CD1c-positive myeloid dendritic cell (primary cell): Measurements from ENCODE around the gene RBM24.
A peak's percentile ranks its signal among the peaks of the same experiment; 100 is the strongest.

ENCODE experiments used
- DNase-seq: peaks from one replicate; pipeline ENCODE4 v3.0.0-alpha.2; 2016; ENCODE audit errors: extremely low spot score

The RBM24 gene

DNA sequence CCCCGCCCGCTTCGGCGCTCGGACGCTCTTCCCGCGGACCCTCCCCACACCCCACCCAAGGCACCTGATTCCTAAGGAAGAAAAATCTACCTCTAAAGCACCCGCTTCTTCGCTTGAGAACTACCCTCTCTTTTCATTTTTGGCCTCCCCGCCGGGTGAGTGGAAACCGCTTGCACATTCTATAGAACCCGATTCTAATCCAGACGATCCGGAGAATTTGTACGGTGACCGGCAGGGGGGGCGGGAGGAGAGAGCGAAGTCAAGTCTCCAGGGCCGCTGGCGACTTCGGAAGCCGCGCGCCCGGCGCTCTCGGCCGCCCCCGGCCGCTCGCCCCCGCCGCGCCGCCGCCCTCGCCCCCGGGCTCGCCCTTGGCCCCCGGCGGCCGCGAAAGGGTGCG is at the start of gene RBM24:
Gene RBM24, plus strand, starts transcription at position 262 of the 397 bp plus-strand sequence. CDS start 221 bp downstream, outside the sequence.
- DNase-seq, result peak; percentile 34

DNA sequence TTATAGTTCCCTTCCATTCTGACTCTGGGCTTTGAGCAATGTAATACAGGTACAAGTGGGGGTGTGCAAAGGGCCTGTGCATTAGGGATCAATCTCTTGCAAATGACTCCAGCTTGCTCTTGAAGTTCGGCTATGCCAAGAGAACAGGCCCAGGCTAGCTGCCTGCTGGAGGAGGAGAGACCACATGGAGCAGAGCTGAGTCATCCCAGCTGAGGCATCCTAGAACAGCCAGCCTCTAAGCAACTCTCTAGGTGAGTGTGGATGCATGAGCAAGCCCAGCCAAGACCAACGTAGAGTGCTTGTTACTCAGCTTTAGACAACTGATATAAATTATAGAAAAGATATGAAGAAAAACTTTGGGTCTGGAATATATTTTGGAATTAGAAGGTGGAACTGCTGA is 47.6 kb upstream of the RBM24 start:
- no peak for DNase-seq

DNA sequence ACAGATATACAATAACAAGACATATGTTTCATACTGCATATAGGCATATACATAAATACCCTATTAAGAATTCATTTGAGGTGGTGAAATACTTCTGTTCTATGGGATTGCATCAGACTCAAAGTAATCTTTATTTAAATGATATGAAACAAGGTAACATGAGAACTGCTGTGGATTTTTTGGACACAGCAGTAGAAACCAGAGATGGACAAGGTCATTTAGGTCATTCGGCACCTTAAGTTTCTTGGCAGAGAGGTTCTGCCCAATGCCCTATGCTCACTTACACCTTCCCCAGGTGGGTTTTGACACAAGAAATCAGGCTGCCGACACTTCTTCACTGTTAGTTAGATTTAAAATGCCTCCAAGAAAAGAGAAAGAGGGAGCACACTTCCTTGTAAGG is 43.9 kb upstream of the RBM24 start:
- DNase-seq, result no peak

DNA sequence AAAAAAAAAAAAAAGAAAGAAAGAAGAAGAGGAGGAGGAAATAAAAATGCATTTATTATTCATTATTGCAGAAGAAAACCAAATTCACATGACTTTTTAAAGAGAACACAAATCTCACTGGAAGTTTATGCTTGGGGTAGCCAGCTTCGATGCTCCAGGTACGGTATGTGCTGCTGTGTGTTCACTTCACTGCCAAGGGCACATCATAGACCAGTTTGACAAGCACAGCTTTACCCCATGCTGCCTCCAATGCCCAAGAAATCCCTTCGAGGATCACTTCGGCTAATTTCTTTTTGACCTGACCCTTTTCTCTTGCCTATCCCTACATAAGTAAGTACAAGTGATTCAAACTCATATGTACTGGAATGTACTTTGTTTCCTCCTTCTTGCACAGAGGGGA is 41.9 kb upstream of the RBM24 start:
- DNase-seq, result no peak

DNA sequence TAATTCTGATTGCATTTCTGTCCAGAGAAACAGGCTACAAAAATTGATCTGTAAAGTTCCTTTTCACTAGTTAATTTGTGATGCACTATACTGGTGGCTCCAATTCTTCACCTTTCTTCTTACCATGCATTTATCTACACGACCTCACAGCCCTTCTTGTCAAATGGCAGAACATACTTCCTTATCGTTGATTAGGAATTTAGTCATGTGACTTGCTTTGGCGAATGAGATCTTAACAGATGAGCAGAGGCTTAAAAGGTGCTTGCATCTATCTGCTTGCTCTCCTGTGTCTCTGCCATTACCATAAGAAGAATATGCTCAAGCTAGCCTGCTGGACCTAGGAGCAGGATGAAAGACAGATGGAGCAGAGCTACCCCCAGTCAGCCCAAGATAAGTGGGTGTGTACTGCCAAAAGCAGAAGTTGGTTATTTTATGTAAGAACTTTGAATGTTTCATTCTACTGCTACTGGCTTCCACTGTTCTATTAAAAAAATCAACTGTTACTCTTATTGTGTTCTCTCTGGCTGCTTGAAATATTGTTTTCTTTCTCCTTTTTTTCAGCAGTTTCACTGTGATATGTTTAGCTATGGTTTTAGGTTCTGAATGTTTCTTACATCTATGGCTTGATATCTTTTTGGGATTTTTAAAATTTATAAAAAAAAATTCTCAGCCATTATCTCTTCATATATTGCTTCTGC is 40.2 kb upstream of the RBM24 start:
- DNase-seq, result no peak

DNA sequence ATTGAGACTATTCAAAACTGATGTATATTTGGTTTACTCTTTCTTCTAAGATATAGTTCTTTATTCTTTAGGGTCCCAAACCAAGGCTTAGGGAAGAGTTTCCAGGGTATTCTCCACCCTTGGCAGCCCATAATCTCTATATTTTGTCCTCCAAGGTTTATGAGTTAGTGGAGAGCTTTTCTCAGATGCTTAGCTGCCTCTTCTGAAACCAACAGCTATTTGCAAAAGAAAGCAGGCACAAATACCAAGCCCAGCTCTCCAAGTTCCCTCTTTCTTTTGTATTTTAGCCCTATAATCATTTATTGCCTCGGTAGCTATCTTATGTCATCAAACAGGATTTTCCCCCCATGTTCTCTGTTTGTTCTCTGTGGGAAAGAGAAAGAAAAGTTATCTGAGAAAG is 39.1 kb upstream of the RBM24 start:
- DNase-seq, result no peak

DNA sequence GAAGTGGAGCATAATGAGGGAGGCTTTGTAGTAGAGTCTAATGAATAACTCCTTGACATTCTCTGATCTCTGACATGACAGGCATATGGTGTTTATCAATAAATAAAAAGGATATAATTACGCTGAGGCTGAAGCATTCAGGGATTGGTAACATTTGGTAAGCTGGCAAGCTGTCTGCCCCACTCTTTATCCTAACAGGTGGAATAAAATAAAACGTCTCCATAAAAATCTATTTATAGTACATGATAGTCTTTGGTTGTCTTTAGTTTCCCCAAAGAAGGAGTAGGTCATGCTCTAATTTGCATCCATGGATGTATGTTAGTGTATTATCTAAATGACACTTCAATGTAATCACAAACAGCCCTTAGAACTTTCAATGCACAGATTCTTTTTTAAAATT is 30.9 kb upstream of the RBM24 start:
- no peak for DNase-seq

DNA sequence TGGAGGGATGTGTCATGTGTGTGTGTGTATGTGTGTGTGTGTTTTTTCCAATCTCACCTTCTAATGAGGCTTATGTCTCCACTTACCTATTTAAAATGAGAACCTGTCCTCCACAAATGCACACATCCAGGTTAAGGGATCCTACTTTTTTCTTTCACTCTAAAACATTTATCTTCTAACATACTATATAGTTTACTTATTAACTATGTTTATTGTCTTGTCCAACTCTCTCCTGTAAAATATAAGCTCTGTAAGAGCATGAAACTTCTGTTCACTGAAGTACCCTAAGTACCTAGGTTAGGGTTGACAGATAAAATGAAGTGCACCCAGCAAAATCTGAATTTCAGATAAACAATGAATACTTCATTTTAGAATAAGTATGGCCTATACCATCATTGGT is 29.2 kb upstream of the RBM24 start:
- no peak for DNase-seq

DNA sequence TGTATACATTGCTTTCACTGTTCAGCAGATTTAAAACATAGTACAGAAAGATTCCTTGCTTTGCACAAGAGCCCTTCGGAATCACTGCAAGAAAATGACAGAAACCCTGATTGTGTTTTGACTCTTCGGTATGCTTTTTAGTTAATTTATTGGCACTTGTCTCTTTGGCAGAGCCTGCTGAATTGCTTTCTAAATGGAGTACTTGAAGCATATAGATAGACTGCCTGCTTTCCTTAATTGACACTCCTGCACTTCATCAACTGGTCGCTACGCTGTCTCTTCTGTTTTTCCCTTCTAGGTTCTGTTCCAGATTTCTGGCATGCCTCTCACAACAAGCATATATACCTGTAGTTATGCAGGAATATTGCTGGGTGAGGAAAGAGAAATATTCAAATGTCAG is 22.4 kb upstream of the RBM24 start:
- DNase-seq, result no peak

DNA sequence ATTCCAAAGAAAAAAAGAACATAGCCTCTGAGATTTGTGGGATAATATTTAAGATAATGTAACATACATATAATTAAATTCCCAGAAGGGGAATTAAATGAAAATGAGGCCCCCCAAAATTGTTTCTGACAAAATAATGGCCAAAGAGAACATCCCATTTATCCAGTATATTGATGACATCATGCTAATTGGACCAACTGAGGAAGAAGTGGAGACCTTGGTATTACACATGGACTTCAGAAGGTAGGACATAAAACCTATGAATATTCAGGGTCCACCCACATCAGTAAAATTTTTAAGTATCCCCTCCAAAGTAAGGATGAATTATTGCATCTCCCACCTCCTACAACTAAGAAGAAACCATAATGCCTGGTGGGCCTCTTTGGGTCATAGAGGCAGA is 15.6 kb upstream of the RBM24 start:
- no peak for DNase-seq

DNA sequence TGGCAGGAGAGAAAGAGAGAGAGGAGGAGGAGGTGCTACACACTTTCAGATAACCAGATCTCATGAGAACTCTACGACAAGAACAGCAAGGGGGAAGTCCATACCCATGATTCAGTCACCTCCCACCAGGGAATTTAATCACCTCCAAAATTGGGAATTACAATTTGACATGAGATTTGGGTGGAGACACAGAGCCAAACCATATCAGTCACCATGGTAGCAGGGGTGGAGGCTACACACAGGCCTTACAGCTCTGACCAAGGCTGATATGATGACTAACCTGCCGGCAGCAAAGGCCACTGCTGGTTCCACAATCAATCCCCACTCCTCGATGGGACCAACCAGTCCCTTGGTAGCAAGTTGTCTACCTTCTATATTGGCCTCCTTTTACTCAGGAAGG is 13.6 kb upstream of the RBM24 start:
- no peak for DNase-seq

DNA sequence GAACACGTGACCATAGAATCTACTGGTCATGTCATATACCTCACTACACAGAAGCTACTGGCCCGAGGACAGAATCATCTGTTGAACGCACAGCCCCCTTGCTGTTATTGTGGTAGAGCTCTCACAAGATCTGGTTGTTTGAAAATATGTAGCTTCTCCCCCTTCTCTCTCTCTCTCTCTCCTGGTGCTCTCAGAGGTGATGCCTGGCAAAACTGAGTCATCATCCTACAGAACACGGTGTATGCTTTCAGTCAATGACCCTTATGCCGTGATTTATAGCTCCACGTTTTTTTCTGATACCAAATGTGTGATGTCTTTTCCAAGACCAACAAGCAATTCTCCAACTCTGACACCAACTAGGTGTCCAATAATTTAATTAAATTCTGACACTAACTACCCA is 13.0 kb upstream of the RBM24 start:
- no peak for DNase-seq

DNA sequence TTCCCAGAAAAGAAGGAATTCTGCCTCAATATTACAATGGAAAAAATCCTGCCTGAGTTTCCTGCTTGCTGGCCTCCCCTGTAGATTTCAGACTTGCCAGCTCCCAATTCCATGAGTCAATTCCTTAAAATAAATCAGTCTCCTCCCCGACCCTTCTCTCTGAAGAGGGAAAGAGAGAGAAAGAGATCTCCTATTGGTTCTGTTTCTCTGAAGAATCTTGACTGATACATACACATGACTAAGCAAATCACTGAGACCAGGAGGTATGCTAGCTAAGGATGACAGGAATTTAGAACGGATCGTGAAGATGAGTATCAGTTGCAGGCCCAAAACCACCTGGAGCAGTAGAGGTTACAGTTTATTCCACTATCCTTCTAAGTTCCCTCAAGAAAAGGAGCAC is 11.3 kb upstream of the RBM24 start:
- no peak for DNase-seq

DNA sequence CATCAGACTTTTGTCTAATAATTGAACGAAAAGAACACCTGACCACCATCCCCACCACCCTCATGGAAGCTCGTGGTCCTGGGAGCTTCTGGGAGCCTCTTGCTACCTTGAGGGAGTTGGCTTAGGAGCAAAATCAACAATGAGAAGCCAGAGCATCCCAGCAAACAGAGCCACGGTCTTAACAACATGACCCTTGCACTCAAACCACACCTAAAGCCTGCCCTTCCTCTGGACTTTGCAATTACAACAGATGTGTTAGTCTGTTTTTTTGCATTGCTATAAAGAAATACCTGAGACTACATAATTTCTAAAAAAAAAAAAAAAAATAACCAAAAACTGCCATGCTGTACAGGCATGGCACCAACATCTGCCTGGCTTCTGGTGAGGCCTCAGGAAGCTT is 9.5 kb upstream of the RBM24 start:
- no peak for DNase-seq

DNA sequence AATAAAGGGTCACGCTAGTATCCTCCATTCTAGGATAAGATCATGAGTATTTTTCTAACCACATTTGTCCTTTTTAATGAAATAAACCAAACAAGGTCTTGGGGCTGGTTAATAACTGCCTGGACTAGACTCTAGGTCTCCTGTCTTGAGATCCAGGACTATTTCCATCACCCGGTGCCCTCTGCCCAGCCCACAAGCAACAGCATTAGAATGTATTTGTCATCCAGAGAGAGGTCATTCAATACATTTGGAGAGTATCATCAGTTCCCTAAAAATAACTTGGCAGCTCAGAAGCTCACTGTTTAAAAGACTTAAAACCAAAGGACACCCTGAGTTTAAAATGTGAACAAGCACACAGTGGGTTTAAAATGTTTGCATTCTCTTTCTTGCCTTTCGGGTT is 4.4 kb upstream of the RBM24 start:
- DNase-seq, result no peak

DNA sequence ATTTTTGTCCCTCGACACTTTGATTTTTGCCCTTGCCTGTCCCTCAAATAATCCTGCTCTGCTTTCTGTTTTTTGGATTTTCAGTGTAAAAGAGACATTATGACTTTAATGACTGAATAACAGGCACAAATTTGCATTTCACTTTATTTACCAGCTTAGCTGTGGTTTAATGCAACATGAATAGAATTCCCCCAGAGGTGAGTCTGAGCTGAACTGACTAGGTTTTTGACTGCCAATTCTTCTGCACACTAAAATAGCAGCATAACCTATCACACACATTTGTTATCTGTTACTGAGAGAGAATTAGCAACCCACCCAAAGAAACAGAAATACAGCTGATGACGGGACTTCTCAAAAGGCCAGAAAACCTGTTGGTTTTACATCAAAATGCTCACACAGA is 3.9 kb upstream of the RBM24 start:
- no peak for DNase-seq

DNA sequence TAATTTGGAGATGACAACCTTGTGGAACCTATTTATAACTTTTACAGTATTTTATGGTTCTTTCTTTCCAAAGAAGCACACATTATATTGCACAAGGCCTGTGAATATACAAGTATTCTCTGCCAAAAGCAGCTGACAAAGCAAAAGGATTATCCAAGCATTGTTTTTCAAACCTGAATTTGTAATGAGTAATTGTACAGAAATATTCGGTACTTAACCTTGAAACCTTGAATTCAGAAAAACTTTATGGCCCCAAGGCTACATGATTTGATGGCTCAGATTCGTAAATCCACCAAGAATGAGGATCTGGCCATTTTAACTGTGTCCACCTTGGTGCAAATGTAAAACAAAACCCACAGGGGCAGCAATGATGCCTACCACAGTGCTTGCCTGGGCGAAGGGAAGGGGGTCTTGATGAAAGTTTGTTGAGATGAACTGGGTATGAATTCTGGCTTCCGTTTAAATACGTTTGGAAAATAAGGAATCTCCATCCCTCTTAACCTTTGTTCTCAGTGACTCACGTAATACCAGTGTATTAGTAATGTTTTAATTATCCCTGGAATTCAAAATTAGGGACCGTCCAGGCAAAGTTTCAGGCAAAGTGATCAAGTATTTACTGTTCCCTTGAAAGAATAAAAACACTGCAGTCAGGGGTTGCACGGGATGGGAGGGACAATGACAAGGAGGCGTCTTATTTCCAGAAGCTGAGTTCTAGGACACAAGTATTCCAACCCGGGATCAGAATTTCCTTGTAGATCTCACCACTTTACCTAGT is 2.7 kb upstream of the RBM24 start:
- no peak for DNase-seq

DNA sequence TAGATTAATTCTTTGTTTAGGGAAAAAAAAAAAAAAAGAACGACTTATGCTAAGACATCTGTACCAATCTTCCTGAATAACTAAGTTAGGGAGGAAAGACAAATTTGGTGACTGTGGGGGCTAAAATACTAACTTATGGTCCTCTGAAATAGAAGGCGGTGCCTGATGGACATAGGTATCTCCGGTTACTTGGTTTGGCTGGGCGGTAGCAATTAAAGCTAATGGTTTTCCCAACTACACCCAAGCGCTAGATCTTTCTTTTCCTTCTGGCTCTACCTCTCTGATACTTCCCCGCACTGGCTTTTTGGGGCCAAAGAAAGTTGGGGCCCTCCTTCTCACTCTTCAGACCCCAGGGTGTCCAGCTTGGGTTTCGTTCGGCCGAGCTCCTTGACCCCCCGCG is 1.0 kb upstream of the RBM24 start:
- DNase-seq, result no peak

DNA sequence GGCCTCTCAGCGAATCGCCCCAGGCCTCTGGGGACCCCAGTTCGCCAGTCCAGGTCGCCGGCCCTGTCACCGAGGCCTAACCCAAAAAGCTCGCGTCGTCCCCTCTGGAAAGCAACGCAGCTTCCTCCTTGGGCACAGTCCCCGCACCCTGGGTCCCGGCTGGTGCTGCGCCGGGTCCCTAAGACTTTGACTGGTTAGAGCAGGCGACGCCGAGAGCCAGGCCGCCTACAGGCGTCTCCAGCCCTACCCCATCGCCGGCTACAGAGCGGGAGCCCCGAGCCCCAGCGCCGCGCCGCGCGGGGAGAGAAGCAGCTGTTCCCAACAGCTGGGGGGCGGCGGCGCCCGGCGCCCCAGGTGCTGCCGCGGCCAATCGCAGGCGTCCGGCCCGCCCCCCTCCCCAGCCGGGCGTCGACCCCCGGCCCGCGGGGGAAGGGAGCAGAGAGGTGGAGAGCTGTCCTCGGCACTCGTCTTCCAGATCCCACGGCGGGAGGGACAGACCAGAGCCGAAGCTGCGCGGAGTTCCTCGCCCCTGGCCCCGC is 540 bp upstream of the RBM24 start:
- DNase-seq, result no peak

DNA sequence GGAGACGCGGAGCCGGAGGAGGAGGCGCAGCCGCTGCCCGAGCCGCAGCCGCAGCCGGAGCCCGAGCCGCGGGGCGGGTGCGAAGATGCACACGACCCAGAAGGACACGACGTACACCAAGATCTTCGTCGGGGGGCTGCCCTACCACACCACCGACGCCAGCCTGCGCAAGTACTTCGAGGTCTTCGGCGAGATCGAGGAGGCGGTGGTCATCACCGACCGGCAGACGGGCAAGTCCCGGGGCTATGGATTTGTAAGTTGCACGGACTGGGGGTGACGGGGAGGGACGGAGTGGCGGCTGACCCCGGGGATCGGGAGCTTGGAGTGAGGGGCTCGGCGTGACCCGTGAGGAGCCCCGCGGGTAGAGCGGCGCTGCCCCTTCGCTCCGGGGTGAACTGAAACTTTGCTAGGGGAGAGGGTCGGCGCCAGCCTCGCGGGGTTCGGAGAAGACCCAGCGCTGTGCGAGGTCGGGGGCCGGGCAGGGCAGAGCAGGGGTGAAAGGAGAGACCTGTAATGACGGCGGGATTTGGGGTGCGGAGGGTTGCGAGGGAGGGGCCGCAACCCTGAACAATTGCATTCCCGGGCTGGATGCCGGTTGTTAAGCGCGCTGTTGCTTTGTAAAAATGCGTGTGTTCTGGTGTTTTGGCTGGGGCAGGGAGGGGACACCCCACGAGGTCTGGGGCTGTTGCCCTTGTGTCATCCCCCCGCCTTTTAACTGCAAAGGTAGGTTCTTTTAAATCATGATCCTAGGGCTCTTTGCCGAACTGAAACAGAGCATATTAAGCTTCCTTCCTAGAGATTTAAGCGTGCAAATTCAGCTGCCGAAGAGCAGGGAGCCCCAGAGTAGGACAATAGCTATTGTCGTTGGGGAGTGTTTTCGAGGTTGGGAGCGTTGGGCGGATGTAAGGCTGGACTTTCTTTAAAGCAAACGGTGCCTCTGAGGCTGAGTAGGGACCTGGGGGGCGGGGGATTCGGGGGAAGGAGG is 628 bp downstream of the RBM24 start:
- DNase-seq, result peak; percentile 2

DNA sequence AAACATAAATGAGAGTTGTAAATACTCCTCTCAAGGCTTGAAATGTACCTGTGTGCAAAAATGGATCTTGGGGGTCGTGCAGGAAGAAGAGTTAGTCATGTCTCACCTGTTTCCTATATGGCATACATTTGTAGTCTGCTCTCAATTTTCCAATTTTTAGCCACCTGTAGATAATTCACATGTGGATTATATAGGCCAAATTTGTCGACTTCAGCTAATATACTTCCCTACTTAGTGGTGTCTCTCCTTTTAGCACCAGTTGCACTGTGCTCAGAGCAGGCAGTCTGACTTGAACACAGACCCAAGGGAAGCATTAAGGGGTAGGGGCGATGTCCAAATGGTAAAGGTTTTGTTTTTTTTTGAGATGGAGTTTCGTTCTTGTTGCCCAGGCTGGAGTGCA is 1.9 kb downstream of the RBM24 start:
- DNase-seq, result no peak

DNA sequence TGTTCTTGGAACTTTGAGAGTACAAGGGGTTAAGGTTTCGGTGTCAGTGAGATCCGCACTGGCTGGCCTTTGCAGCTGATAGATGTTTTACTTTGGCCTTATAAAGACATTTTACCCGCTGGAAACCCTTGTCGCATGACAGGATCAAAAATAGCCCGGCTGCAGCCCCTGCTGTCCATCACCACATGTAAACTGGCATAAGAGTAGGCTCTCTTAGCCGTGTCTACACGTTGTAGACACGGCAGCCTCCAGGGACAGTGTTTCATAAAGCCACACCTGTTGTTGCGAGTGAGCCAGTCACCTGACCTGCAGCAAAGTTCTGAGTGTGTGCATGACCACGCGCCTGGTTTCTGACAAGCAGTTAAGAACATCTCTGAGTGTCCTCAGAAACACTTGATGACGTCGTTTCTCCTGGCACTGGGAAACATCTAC is 8.5 kb downstream of the RBM24 start:
- DNase-seq, result no peak
